CD1c-positive myeloid dendritic cell (primary cell): ENCODE data around the gene FBXL14.
A peak's percentile ranks its signal among the peaks of the same experiment; 100 is the strongest.

Source experiments
- DNase-seq: peaks from one replicate; pipeline ENCODE4 v3.0.0-alpha.2; 2016; ENCODE audit errors: extremely low spot score

FBXL14 gene

GRCh38 chr12:1593174-1594005 is 991 bp downstream of the FBXL14 start:
- no peak for DNase-seq

GRCh38 chr12:1592444-1593173 is 1.8 kb downstream of the FBXL14 start:
- DNase-seq = peak; percentile 44

- DNase-seq = no peak
Observed at GRCh38 chr12:1591543-1591942, 2.8 kb downstream of the FBXL14 start.

GRCh38 chr12:1591034-1591433 is 3.3 kb downstream of the FBXL14 start:
- DNase-seq = peak; percentile 27

GRCh38 chr12:1590221-1590979 is 4.0 kb downstream of the FBXL14 start:
- DNase-seq = no peak

GRCh38 chr12:1588575-1588947 is 5.8 kb downstream of the FBXL14 start:
- no peak for DNase-seq

- no peak for DNase-seq
Observed at GRCh38 chr12:1587927-1588574, 6.3 kb downstream of the FBXL14 start.

- DNase-seq = no peak
Observed at GRCh38 chr12:1584326-1584725, 10.1 kb downstream of the FBXL14 start.

- peak; percentile 87 for DNase-seq
Observed at GRCh38 chr12:1583421-1584078, 10.8 kb downstream of the FBXL14 start.

GRCh38 chr12:1582709-1583050 is 11.7 kb downstream of the FBXL14 start:
- DNase-seq = no peak

- no peak for DNase-seq
Observed at GRCh38 chr12:1581973-1582708, 12.2 kb downstream of the FBXL14 start.

GRCh38 chr12:1580526-1580925 is 13.9 kb downstream of the FBXL14 start:
- DNase-seq = no peak

GRCh38 chr12:1579651-1580435 is 14.5 kb downstream of the FBXL14 start:
- DNase-seq = no peak

GRCh38 chr12:1576410-1577241 is 17.8 kb downstream of the FBXL14 start:
- no peak for DNase-seq

- DNase-seq = peak; percentile 32
Observed at GRCh38 chr12:1575408-1576401, 18.7 kb downstream of the FBXL14 start.

- DNase-seq = no peak
Observed at GRCh38 chr12:1574865-1575259, 19.5 kb downstream of the FBXL14 start.

GRCh38 chr12:1573960-1574864 is 20.2 kb downstream of the FBXL14 start:
- DNase-seq = no peak
